ENCODE data around the gene EPGN.

GRCh38 chr4:74324262-74324661 is 16.0 kb downstream of the EPGN start:
- TF ChIP-seq, protein P1, sequence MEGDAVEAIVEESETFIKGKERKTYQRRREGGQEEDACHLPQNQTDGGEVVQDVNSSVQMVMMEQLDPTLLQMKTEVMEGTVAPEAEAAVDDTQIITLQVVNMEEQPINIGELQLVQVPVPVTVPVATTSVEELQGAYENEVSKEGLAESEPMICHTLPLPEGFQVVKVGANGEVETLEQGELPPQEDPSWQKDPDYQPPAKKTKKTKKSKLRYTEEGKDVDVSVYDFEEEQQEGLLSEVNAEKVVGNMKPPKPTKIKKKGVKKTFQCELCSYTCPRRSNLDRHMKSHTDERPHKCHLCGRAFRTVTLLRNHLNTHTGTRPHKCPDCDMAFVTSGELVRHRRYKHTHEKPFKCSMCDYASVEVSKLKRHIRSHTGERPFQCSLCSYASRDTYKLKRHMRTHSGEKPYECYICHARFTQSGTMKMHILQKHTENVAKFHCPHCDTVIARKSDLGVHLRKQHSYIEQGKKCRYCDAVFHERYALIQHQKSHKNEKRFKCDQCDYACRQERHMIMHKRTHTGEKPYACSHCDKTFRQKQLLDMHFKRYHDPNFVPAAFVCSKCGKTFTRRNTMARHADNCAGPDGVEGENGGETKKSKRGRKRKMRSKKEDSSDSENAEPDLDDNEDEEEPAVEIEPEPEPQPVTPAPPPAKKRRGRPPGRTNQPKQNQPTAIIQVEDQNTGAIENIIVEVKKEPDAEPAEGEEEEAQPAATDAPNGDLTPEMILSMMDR (IDR thresholded peaks at IDR 0.05) = no peak
- no peak for TF ChIP-seq POLR2A (IDR thresholded peaks at IDR 0.05)
